ENCODE data around the gene MAPK14. TPM values are rescaled to one million over a fixed set of nuclear protein-coding genes. Genes with fewer than 3 reads are reported as not detected.

MAPK14 gene
- total and polyA plus RNA-seq, 3 donors from 2014 or later: 21.8 to 58.3 (median 57.3) TPM

DNA sequence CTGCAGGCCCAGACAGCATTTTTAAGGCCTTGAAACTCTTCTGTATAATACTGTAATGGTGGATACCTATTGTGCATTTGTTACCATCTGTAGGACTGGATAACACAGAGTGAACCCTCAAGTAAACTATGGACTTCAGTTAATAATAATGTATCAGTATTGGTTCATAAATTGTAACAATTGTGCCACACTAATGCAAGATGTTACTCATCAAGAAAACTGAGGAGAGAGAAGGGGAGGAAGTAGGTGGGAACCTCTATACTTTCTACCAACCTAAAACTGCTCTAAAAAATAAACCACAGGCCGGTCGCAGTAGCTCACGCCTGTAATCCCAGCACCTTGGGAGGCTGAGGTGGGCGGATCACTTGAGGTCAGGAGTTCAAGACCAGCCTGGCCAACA lies 113.5 kb downstream of the MAPK14 start:
- intact Hi-C loops (cut with DNase I; ENCODE audit: low total_unique reads): no loop called here
- TF ChIP-seq, protein P1, sequence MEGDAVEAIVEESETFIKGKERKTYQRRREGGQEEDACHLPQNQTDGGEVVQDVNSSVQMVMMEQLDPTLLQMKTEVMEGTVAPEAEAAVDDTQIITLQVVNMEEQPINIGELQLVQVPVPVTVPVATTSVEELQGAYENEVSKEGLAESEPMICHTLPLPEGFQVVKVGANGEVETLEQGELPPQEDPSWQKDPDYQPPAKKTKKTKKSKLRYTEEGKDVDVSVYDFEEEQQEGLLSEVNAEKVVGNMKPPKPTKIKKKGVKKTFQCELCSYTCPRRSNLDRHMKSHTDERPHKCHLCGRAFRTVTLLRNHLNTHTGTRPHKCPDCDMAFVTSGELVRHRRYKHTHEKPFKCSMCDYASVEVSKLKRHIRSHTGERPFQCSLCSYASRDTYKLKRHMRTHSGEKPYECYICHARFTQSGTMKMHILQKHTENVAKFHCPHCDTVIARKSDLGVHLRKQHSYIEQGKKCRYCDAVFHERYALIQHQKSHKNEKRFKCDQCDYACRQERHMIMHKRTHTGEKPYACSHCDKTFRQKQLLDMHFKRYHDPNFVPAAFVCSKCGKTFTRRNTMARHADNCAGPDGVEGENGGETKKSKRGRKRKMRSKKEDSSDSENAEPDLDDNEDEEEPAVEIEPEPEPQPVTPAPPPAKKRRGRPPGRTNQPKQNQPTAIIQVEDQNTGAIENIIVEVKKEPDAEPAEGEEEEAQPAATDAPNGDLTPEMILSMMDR (IDR thresholded peaks at IDR 0.05): no peak
- TF ChIP-seq POLR2A (IDR thresholded peaks at IDR 0.05): no peak
- 50 to 65% methylated on average over 4 of the region's 4 CpGs for WGBS, 2 donors
- no peak for DNase-seq
- Histone ChIP-seq H3K27ac (peak overlapping the region; percentile 3 to 50), H3K9me3 (no peaks in the 10 kb centered on the region), H3K27me3 (no peaks in the 10 kb centered on the region), H3K4me1 (peaks cover 30% of the 10 kb centered on the region), H3K36me3 (ENCODE audit: low read depth, missing control alignments) (no peaks in the 10 kb centered on the region), H3K4me3 (no peak overlapping the region)

DNA sequence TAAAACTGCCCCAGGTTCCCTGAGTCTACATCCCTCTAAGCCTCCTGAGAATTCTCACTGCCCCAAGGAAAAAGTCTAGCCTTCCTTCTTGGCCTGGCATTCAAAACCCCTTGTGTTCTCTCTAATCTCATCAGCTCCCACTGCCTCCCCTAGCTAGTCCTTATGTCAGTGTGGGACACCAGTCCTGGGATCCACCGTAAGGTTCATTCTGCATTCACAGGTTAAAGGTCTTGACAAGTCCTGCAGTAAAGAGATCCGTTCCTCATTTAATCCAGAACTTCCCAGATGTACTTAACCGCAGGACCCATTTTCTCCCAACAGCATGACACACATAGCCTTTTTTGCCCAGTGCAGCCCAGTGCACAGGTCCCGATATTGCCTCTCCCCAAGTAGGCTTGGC lies 114.4 kb downstream of the MAPK14 start:
- H3K4me3 ChIP-seq: no peak overlapping the region
- H3K9me3 ChIP-seq: no peaks in the 10 kb centered on the region
- WGBS, 2 donors: 79 to 85% methylated on average over 4 of the region's 4 CpGs
- H3K27ac ChIP-seq: peak overlapping the region; percentile 3 to 50
- H3K4me1 ChIP-seq: peaks cover 30% of the 10 kb centered on the region
- no peak for DNase-seq
- H3K36me3 ChIP-seq (ENCODE audit: low read depth, missing control alignments): no peaks in the 10 kb centered on the region
- no peak for TF ChIP-seq POLR2A (IDR thresholded peaks at IDR 0.05)
- TF ChIP-seq, protein P1 (IDR thresholded peaks at IDR 0.05): no peak
- intact Hi-C loops (cut with DNase I; ENCODE audit: low total_unique reads): no loop called here
- no peaks in the 10 kb centered on the region for H3K27me3 ChIP-seq

DNA sequence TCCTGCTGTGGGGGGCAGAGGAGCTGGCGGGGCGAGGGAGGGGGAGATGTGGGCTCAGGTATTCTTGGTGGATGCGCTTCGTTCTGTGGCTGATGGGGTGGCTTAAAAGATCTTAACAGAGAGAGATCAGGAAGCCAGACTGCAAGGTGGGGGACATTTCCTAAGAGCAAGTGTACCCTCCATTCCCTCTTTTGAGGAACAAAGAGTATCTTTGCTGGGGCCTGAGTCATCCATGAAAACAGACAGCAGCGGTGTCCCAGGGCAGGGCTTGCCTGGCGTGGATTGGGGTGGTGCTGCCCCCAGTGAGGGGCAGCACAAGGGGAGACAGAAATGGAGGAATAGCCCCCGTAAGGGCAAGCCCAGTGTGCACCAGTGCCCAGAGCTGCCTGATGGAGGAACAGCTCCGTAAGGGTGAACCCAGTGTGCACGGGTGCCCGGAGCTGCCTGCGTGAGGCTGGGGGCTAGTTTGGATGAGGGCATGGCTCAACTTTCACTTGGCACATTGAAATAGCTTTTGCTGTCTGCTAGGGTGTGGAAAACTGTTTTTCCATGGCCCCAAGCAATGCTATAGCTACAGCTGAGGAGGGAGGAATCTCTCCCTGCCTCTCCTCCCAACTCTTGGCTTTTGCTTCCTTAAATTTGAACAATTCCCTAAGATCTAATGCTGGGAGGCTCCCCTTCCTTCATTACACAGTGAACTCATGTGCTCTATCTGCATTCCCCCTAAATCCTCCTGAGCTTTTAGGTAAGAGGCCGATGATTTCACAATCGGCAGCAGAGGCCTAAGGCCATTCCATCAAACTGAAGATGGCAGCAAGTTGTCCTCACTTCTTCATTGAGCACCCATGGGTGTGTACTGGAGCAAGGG lies 115.6 kb downstream of the MAPK14 start:
- intact Hi-C loops (cut with DNase I; ENCODE audit: low total_unique reads): no loop called here
- DNase-seq: no peak
- WGBS, 2 donors: 92 to 96% methylated on average over 11 to 13 of the region's 13 CpGs
- no peaks in the 10 kb centered on the region for H3K27me3 ChIP-seq
- TF ChIP-seq, protein P1 (IDR thresholded peaks at IDR 0.05): no peak
- TF ChIP-seq POLR2A (IDR thresholded peaks at IDR 0.05): no peak
- peaks cover 30% of the 10 kb centered on the region for H3K4me1 ChIP-seq
- no peaks in the 10 kb centered on the region for H3K9me3 ChIP-seq
- no peak overlapping the region for H3K4me3 ChIP-seq
- H3K27ac ChIP-seq: peak overlapping the region in 1 of 2 donors; percentile 36
- no peaks in the 10 kb centered on the region for H3K36me3 ChIP-seq (ENCODE audit: low read depth, missing control alignments)

DNA sequence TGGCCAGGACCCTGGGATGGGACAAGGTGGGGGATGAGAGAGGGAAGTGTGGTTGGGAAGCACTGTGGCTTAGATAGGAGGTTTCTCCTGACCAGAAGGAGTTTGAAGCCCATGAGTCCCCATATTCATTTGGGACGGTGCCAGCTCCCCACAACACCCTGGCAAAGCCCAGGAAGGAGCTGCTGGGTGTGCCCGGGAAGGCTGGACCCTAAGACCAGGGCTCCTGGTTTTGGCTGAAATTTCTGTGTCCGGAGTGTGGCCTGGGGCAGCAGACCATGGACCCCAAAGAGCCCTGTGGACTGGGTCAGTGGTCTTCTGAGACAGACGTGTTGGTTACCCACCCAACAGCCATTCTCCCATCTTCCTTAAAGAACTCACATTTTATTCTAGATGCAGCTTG lies 117.9 kb downstream of the MAPK14 start:
- WGBS, 2 donors: 85 to 98% methylated on average over 4 of the region's 4 CpGs

More for the DNA sequence above, 117.9 kb downstream of the MAPK14 start:
- H3K36me3 ChIP-seq (ENCODE audit: low read depth, missing control alignments): no peaks in the 10 kb centered on the region
- intact Hi-C loops (cut with DNase I; ENCODE audit: low total_unique reads): no loop called here
- H3K27me3 ChIP-seq: no peaks in the 10 kb centered on the region
- no peak overlapping the region for H3K27ac ChIP-seq
- H3K9me3 ChIP-seq: no peaks in the 10 kb centered on the region
- peaks cover 15% of the 10 kb centered on the region for H3K4me1 ChIP-seq
- H3K4me3 ChIP-seq: no peak overlapping the region
- TF ChIP-seq, protein P1 (IDR thresholded peaks at IDR 0.05): no peak
- no peak for TF ChIP-seq POLR2A (IDR thresholded peaks at IDR 0.05)
- DNase-seq: no peak
